ENCODE results near the gene PMM2. TPM values are rescaled to one million over a fixed set of nuclear protein-coding genes. Genes with fewer than 3 reads are reported as not detected.

PMM2 gene
- total RNA-seq, 1 experiment from 2014 or later: 53.3 TPM

- H3K9ac ChIP-seq (ENCODE audit: low read length): no peak overlapping the region
- H3K27ac ChIP-seq (ENCODE audit: low read depth, low read length): peak overlapping the region; percentile 45
- H3K4me2 ChIP-seq (ENCODE audit: low read length): peak overlapping the region; percentile 54
- peaks cover 0 to 4% of the 10 kb centered on the region in 2 experiments; a peak in 1 of 4 replicates for H3K36me3 ChIP-seq (ENCODE audit: control insufficient read depth in 1 of 2, insufficient read depth in 2 of 2, low read length in 2 of 2)
- ChIA-PET RAD21 (ENCODE audit: low non-redundant PET in 1 of 2, low total read pairs in 2 of 2, uncharacterized antibody in 2 of 2, unreplicated experiment in 2 of 2) (interaction anchor here in 1 of 2 experiments (0.5 kb wide), 1 partner anchor 1307 kb away, joined by 3 read pairs; no protein-coding TSS in a partner anchor), POLR2A (interaction anchor here (1.2 kb wide), 1 partner anchor 227 kb away, joined by 3 read pairs; the partner anchor contains the start of gene HAPSTR1), CTCF (interaction anchor here (1.2 kb wide), 1 partner anchor 16 kb away, joined by 6 read pairs; no protein-coding TSS in a partner anchor)
- H3K4me1 ChIP-seq (ENCODE audit: control insufficient read depth in 1 of 2, insufficient read depth in 2 of 2, low read length in 2 of 2): peaks cover 39 to 54% of the 10 kb centered on the region in 2 experiments
- DNase-seq (ENCODE audit: low read depth, low spot score) (no peak), ATAC-seq (peak; percentile 59)
- H4K20me1 ChIP-seq (ENCODE audit: insufficient read depth): no peaks in the 10 kb centered on the region; the same call in 1 of the 2 replicates
- no peak overlapping the region for H2AFZ ChIP-seq (ENCODE audit: low read depth, low read length, poor library complexity, severe bottlenecking)
- H3K4me3 ChIP-seq (replicated peaks in 1 of 2; ENCODE audit: low read depth in 1 of 2, low read length in 2 of 2): no peak overlapping the region
- BruUV-seq (replicated peaks): no TSS peak
- no peaks in the 10 kb centered on the region for H3K9me3 ChIP-seq (ENCODE audit: control insufficient read depth in 1 of 2, insufficient read depth in 1 of 2, low read depth in 1 of 2, low read length in 2 of 2)
- H3K79me2 ChIP-seq (ENCODE audit: insufficient read depth, low read length): peaks cover 89% of the 10 kb centered on the region
- intact Hi-C loops (cut with micrococcal nuclease): no loop called here
- no peaks in the 10 kb centered on the region for H3K9me2 ChIP-seq (ENCODE audit: insufficient read depth)
- H3K27me3 ChIP-seq (ENCODE audit: insufficient read depth, low read length): no peaks in the 10 kb centered on the region
- TF ChIP-seq CEBPB (IDR thresholded peaks at IDR 0.05; ENCODE audit: low read depth) (no peak), ZNF274 (IDR thresholded peaks at IDR 0.05; ENCODE audit: low read depth, low read length) (no peak), RAD21 (IDR thresholded peaks at IDR 0.05; ENCODE audit: low read depth) (no peak), CTCF (IDR thresholded peaks at IDR 0.05 in 2 of 3, conservative IDR thresholded peaks at IDR 0.05 in 1 of 3; ENCODE audit: borderline replicate concordance in 1 of 3, insufficient read depth in 1 of 3, low read depth in 2 of 3, low read length in 2 of 3) (no peak), EGR1 (IDR thresholded peaks at IDR 0.05; ENCODE audit: low read depth) (no peak), EZH2 (IDR thresholded peaks at IDR 0.05) (no peak), ZFX (IDR thresholded peaks at IDR 0.05) (no peak), JUND (IDR thresholded peaks at IDR 0.05) (no peak), TCF7L2 (IDR thresholded peaks at IDR 0.05; ENCODE audit: borderline replicate concordance, extremely low read depth, insufficient read depth, insufficient read length) (no peak), SRF (IDR thresholded peaks at IDR 0.05; ENCODE audit: low read depth) (no peak), EZH2phosphoT487 (IDR thresholded peaks at IDR 0.05; ENCODE audit: borderline replicate concordance) (no peak), CBX3 (IDR thresholded peaks at IDR 0.05; ENCODE audit: low read depth) (no peak), POLR2A (IDR thresholded peaks at IDR 0.05; ENCODE audit: borderline replicate concordance, extremely low read depth, insufficient read depth, insufficient read length) (no peak), ATF3 (IDR thresholded peaks at IDR 0.05) (no peak), ELF1 (IDR thresholded peaks at IDR 0.05; ENCODE audit: borderline replicate concordance, low read depth) (no peak), YY1 (IDR thresholded peaks at IDR 0.05; ENCODE audit: extremely low read depth, insufficient replicate concordance, low read depth, low read length) (no peak), FOSL1 (IDR thresholded peaks at IDR 0.05; ENCODE audit: low read depth) (no peak)
- TF ChIP-seq, protein P1, sequence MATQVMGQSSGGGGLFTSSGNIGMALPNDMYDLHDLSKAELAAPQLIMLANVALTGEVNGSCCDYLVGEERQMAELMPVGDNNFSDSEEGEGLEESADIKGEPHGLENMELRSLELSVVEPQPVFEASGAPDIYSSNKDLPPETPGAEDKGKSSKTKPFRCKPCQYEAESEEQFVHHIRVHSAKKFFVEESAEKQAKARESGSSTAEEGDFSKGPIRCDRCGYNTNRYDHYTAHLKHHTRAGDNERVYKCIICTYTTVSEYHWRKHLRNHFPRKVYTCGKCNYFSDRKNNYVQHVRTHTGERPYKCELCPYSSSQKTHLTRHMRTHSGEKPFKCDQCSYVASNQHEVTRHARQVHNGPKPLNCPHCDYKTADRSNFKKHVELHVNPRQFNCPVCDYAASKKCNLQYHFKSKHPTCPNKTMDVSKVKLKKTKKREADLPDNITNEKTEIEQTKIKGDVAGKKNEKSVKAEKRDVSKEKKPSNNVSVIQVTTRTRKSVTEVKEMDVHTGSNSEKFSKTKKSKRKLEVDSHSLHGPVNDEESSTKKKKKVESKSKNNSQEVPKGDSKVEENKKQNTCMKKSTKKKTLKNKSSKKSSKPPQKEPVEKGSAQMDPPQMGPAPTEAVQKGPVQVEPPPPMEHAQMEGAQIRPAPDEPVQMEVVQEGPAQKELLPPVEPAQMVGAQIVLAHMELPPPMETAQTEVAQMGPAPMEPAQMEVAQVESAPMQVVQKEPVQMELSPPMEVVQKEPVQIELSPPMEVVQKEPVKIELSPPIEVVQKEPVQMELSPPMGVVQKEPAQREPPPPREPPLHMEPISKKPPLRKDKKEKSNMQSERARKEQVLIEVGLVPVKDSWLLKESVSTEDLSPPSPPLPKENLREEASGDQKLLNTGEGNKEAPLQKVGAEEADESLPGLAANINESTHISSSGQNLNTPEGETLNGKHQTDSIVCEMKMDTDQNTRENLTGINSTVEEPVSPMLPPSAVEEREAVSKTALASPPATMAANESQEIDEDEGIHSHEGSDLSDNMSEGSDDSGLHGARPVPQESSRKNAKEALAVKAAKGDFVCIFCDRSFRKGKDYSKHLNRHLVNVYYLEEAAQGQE (IDR thresholded peaks at IDR 0.05; ENCODE audit: low read depth): no peak
- TF ChIP-seq, protein P2, sequence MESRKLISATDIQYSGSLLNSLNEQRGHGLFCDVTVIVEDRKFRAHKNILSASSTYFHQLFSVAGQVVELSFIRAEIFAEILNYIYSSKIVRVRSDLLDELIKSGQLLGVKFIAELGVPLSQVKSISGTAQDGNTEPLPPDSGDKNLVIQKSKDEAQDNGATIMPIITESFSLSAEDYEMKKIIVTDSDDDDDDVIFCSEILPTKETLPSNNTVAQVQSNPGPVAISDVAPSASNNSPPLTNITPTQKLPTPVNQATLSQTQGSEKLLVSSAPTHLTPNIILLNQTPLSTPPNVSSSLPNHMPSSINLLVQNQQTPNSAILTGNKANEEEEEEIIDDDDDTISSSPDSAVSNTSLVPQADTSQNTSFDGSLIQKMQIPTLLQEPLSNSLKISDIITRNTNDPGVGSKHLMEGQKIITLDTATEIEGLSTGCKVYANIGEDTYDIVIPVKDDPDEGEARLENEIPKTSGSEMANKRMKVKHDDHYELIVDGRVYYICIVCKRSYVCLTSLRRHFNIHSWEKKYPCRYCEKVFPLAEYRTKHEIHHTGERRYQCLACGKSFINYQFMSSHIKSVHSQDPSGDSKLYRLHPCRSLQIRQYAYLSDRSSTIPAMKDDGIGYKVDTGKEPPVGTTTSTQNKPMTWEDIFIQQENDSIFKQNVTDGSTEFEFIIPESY (IDR thresholded peaks at IDR 0.05; ENCODE audit: extremely low read depth, insufficient replicate concordance, low read length): no peak
Observed at GRCh38 chr16:8863594-8864424, 66.2 kb downstream of the PMM2 start.

Measured in HCT116 (cell line).